ENCODE measurements around the gene TUBGCP2. TPM values are rescaled to one million over a fixed set of nuclear protein-coding genes. Genes with fewer than 3 reads are reported as not detected.

Gene TUBGCP2
- total RNA-seq, 1 experiment from 2014 or later = 35.4 TPM

DNA sequence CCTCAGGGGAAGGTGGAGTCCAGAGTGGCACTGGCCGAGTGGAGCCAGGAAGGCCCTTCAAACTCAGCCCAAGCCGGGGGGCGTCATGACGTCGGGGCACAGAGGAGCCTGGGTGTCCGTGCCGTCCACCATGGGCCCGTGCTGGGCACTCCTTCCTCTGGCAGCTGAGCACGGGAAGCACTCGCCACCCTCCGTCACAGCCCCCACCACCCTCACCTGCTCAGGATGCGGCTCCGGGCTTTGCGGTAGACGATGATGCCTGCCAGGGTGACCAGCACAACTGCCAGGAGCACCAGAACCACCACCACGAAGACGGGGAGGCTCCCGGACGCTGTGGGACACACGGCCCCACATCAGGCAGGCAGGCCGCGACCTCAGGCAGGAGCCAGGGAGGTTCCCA, 40.1 kb downstream of the TUBGCP2 start:
- Histone ChIP-seq H3K4me1 (ENCODE audit: control insufficient read depth in 1 of 2, insufficient read depth in 2 of 2, low read length in 2 of 2) (peaks cover 0 to 4% of the 10 kb centered on the region in 2 experiments; a peak in 1 of 4 replicates), H3K9ac (ENCODE audit: low read length) (no peak overlapping the region), H3K4me3 (replicated peaks in 1 of 2; ENCODE audit: low read depth in 1 of 2, low read length in 2 of 2) (no peak overlapping the region), H2AFZ (ENCODE audit: low read depth, low read length, poor library complexity, severe bottlenecking) (no peak overlapping the region), H4K20me1 (ENCODE audit: insufficient read depth) (no peaks in the 10 kb centered on the region), H3K36me3 (ENCODE audit: control insufficient read depth in 1 of 2, insufficient read depth in 2 of 2, low read length in 2 of 2) (no peaks in the 10 kb centered on the region), H3K79me2 (ENCODE audit: insufficient read depth, low read length) (no peaks in the 10 kb centered on the region), H3K27ac (ENCODE audit: low read depth, low read length) (no peak overlapping the region), H3K9me2 (ENCODE audit: insufficient read depth) (no peaks in the 10 kb centered on the region), H3K9me3 (ENCODE audit: control insufficient read depth in 1 of 2, insufficient read depth in 1 of 2, low read depth in 1 of 2, low read length in 2 of 2) (no peaks in the 10 kb centered on the region), H3K27me3 (ENCODE audit: insufficient read depth, low read length) (no peaks in the 10 kb centered on the region), H3K4me2 (ENCODE audit: low read length) (no peak overlapping the region)
- DNase-seq (ENCODE audit: low read depth, low spot score) (no peak), ATAC-seq (no peak)
- CTCF ChIA-PET = no interaction called here
- TF ChIP-seq ZFX (IDR thresholded peaks at IDR 0.05) (no peak), EGR1 (IDR thresholded peaks at IDR 0.05; ENCODE audit: low read depth) (no peak), REST (IDR thresholded peaks at IDR 0.05; ENCODE audit: low read depth) (no peak), RAD21 (IDR thresholded peaks at IDR 0.05; ENCODE audit: low read depth) (no peak), POLR2A (IDR thresholded peaks at IDR 0.05; ENCODE audit: borderline replicate concordance, extremely low read depth, insufficient read depth, insufficient read length) (no peak), ZNF274 (IDR thresholded peaks at IDR 0.05; ENCODE audit: low read depth, low read length) (no peak), CEBPB (IDR thresholded peaks at IDR 0.05; ENCODE audit: low read depth) (no peak), EZH2phosphoT487 (IDR thresholded peaks at IDR 0.05; ENCODE audit: borderline replicate concordance) (no peak), FOSL1 (IDR thresholded peaks at IDR 0.05; ENCODE audit: low read depth) (no peak), ATF3 (IDR thresholded peaks at IDR 0.05) (no peak), ELF1 (IDR thresholded peaks at IDR 0.05; ENCODE audit: borderline replicate concordance, low read depth) (no peak), POLR2AphosphoS5 (IDR thresholded peaks at IDR 0.05; ENCODE audit: low read depth, low read length) (no peak), MAX (IDR thresholded peaks at IDR 0.05) (no peak), SP1 (IDR thresholded peaks at IDR 0.05; ENCODE audit: low read depth) (no peak), SIN3A (IDR thresholded peaks at IDR 0.05; ENCODE audit: low read depth) (no peak), YY1 (IDR thresholded peaks at IDR 0.05; ENCODE audit: extremely low read depth, insufficient replicate concordance, low read depth, low read length) (no peak), CBX3 (IDR thresholded peaks at IDR 0.05; ENCODE audit: low read depth) (no peak)
- TF ChIP-seq, protein P1, sequence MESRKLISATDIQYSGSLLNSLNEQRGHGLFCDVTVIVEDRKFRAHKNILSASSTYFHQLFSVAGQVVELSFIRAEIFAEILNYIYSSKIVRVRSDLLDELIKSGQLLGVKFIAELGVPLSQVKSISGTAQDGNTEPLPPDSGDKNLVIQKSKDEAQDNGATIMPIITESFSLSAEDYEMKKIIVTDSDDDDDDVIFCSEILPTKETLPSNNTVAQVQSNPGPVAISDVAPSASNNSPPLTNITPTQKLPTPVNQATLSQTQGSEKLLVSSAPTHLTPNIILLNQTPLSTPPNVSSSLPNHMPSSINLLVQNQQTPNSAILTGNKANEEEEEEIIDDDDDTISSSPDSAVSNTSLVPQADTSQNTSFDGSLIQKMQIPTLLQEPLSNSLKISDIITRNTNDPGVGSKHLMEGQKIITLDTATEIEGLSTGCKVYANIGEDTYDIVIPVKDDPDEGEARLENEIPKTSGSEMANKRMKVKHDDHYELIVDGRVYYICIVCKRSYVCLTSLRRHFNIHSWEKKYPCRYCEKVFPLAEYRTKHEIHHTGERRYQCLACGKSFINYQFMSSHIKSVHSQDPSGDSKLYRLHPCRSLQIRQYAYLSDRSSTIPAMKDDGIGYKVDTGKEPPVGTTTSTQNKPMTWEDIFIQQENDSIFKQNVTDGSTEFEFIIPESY (IDR thresholded peaks at IDR 0.05; ENCODE audit: extremely low read depth, insufficient replicate concordance, low read length) = no peak
- TF ChIP-seq, protein P2, sequence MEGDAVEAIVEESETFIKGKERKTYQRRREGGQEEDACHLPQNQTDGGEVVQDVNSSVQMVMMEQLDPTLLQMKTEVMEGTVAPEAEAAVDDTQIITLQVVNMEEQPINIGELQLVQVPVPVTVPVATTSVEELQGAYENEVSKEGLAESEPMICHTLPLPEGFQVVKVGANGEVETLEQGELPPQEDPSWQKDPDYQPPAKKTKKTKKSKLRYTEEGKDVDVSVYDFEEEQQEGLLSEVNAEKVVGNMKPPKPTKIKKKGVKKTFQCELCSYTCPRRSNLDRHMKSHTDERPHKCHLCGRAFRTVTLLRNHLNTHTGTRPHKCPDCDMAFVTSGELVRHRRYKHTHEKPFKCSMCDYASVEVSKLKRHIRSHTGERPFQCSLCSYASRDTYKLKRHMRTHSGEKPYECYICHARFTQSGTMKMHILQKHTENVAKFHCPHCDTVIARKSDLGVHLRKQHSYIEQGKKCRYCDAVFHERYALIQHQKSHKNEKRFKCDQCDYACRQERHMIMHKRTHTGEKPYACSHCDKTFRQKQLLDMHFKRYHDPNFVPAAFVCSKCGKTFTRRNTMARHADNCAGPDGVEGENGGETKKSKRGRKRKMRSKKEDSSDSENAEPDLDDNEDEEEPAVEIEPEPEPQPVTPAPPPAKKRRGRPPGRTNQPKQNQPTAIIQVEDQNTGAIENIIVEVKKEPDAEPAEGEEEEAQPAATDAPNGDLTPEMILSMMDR (IDR thresholded peaks at IDR 0.05 in 2 of 3, conservative IDR thresholded peaks at IDR 0.05 in 1 of 3; ENCODE audit: borderline replicate concordance in 1 of 3, insufficient read depth in 1 of 3, low read depth in 2 of 3, low read length in 2 of 3) = no peak
- intact Hi-C loops (cut with micrococcal nuclease) = no loop called here
- RAD21 ChIA-PET (ENCODE audit: low non-redundant PET in 1 of 2, low total read pairs in 2 of 2, uncharacterized antibody in 2 of 2, unreplicated experiment in 2 of 2) = no interaction called here
- BruUV-seq (replicated peaks) = no TSS peak
- POLR2A ChIA-PET = no interaction called here
